B cell (primary cell): ENCODE measurements around the gene THUMPD1.

ENCODE experiments used
- CTCF ChIP-seq: fragments of 200-600 bp; IDR thresholded peaks from one replicate; pipeline ENCODE4 v1.8.0; 2022; ENCODE audit warnings: antibody characterized with exemption, mild to moderate bottlenecking
- EZH2 ChIP-seq: IDR thresholded peaks from 2 replicates; pipeline ENCODE4 v1.6.1; 2012; ENCODE audit warnings: borderline replicate concordance, low read depth, mild to moderate bottlenecking, moderate library complexity, low read length; ENCODE audit not compliant: insufficient read depth, poor library complexity, severe bottlenecking

GRCh38 chr16:20711277-20711911 is 30.2 kb downstream of the THUMPD1 start:
- TF ChIP-seq CTCF (no peak), EZH2 (no peak)
